ENCODE measurements around the gene CCDC27. TPM values are rescaled to one million over a fixed set of nuclear protein-coding genes. Genes with fewer than 3 reads are reported as not detected.

CCDC27 gene
- total and polyA plus RNA-seq, 2 of the 8 experiments (the other 6 are each of a cell fraction or from before 2014, with no cell fraction given): 0.15 TPM; not detected in 1

- H4K5ac ChIP-seq (ENCODE audit: insufficient read length, low read depth, low read length): no peak overlapping the region
- no peak for FAIRE-seq
- peaks cover 16% of the 10 kb centered on the region for H3K79me1 ChIP-seq (ENCODE audit: low read depth, low read length)
- 81% methylated on average over 5 of the region's 5 CpGs; no CpG with 5 or more reads in 1 of the 2 experiments for WGBS, 2 experiments (ENCODE audit: extremely low coverage in 1 of 2, insufficient coverage in 1 of 2, insufficient read length in 1 of 2, insufficient replicate concordance in 2 of 2, low coverage in 1 of 2, low lambda C conversion rate in 2 of 2, missing lambda C conversion rate in 1 of 2)
- H3K27ac ChIP-seq (ENCODE audit: low read depth, low read length): no peak overlapping the region
- CTCF ChIA-PET (ENCODE audit: partially characterized antibody): no interaction called here
- H3K36me3 ChIP-seq (ENCODE audit: control insufficient read depth in 2 of 4, insufficient read depth in 4 of 4, low read length in 3 of 4): 0 out of 8 replicates have a peak, but pooled peaks cover 0 to 5% (median 0%) of the 10 kb centered on the region in 4 experiments
- H3K23me2 ChIP-seq (ENCODE audit: low read depth, low read length): peaks cover 14% of the 10 kb centered on the region
- H2BK20ac ChIP-seq (ENCODE audit: low read length): no peak overlapping the region
- POLR2A ChIA-PET (ENCODE audit: partially characterized antibody): no interaction called here
- H2BK5ac ChIP-seq (ENCODE audit: low read depth, low read length): no peak overlapping the region
- DNase-seq (ENCODE audit: low read depth in 1 of 2, low spot score in 2 of 2): no peak
- no peak overlapping the region for H2BK12ac ChIP-seq (ENCODE audit: low read depth, low read length)
- H3K18ac ChIP-seq (ENCODE audit: extremely low read depth, low read length): no peak overlapping the region
- no peak overlapping the region for H2BK15ac ChIP-seq (ENCODE audit: low read length)
- H4K91ac ChIP-seq (replicated peaks; ENCODE audit: insufficient read length, low read length): no peak overlapping the region
- H2BK120ac ChIP-seq (replicated peaks; ENCODE audit: low read depth, low read length): no peak overlapping the region
- H2AK5ac ChIP-seq (ENCODE audit: low read depth, low read length): no peak overlapping the region; the same call in 1 of the 2 replicates
- peaks cover 8 to 17% of the 10 kb centered on the region in 2 experiments for H4K20me1 ChIP-seq (replicated peaks in 1 of 2; ENCODE audit: control insufficient read depth in 1 of 2, insufficient read depth in 2 of 2, low read length in 2 of 2)
- H3K4me1 ChIP-seq (replicated peaks in 1 of 4; ENCODE audit: control insufficient read depth in 3 of 4, insufficient read depth in 4 of 4, low read length in 3 of 4): peaks cover 0 to 16% (median 13%) of the 10 kb centered on the region in 4 experiments; a peak in 6 of 7 replicates
- no peak overlapping the region for H3K56ac ChIP-seq (replicated peaks; ENCODE audit: insufficient read length, low read depth, low read length)
- no peak overlapping the region for H3K23ac ChIP-seq (ENCODE audit: insufficient read length)
- no peak overlapping the region for H2AFZ ChIP-seq (ENCODE audit: low read length)
- no peak overlapping the region for H3K4ac ChIP-seq (replicated peaks; ENCODE audit: insufficient read length, low read depth, low read length)
- no peak overlapping the region for H3K4me2 ChIP-seq (ENCODE audit: insufficient read depth in 1 of 2, low read depth in 2 of 2, low read length in 2 of 2)
- no peak overlapping the region for H3K4me3 ChIP-seq (ENCODE audit: extremely low read depth in 1 of 4, insufficient read depth in 2 of 4, low read depth in 3 of 4, low read length in 4 of 4)
- TF ChIP-seq JUN (IDR thresholded peaks at IDR 0.05; ENCODE audit: low read depth, low read length) (no peak), SIN3A (conservative IDR thresholded peaks at IDR 0.05 in 1 of 2, IDR thresholded peaks at IDR 0.05 in 1 of 2; ENCODE audit: low read depth in 1 of 2, low read length in 2 of 2) (no peak), BRCA1 (IDR thresholded peaks at IDR 0.05; ENCODE audit: low read depth, low read length) (no peak), FOSL1 (IDR thresholded peaks at IDR 0.05; ENCODE audit: insufficient read depth, low read depth, low read length) (no peak), GABPA (IDR thresholded peaks at IDR 0.05; ENCODE audit: borderline replicate concordance, insufficient read depth, low read length) (no peak)
- H3K27me3 ChIP-seq (replicated peaks in 1 of 4; ENCODE audit: control insufficient read depth in 3 of 4, extremely low read depth in 1 of 4, insufficient read depth in 3 of 4, low read length in 3 of 4): peaks cover 0 to 3% (median 0%) of the 10 kb centered on the region in 4 experiments; a peak in 5 of 7 replicates
- no peak overlapping the region for H3K14ac ChIP-seq (ENCODE audit: insufficient read length)
- H3K9me3 ChIP-seq (ENCODE audit: insufficient read depth in 2 of 2, low read depth in 1 of 2, low read length in 1 of 2): no peaks in the 10 kb centered on the region; a peak in 1 of 4 replicates
- H4K8ac ChIP-seq (ENCODE audit: extremely low read depth, insufficient read depth, low read length): no peak overlapping the region
- H3K79me2 ChIP-seq (ENCODE audit: control insufficient read depth in 1 of 2, insufficient read depth in 2 of 2, low read length in 2 of 2): peaks cover 0 to 16% of the 10 kb centered on the region in 2 experiments; a peak in 3 of 4 replicates
- no peak overlapping the region for H3K9ac ChIP-seq (replicated peaks in 1 of 4; ENCODE audit: extremely low read depth in 1 of 4, low read depth in 3 of 4, low read length in 3 of 4)
Observed at GRCh38 chr1:3749512-3749911, 2.7 kb upstream of the CCDC27 start.

All from H1 (cell line).